Measurements from ENCODE around the gene CHD5. TPM values are rescaled to one million over a fixed set of nuclear protein-coding genes. Genes with fewer than 3 reads are reported as not detected.

The CHD5 gene
- polyA plus RNA-seq, 2 of the 4 experiments (the other 2 are of a cell fraction) = 0.21 to 0.66 TPM

- CTCF ChIA-PET = interaction anchor here (1.2 to 1.3 kb wide), 3 partner anchors 12 to 37 kb away, joined by 4 to 5 read pairs (median 4); no protein-coding TSS in a partner anchor
- WGBS (ENCODE audit: missing lambda C conversion rate) = 91% methylated on average over 9 of the region's 17 CpGs
- peaks cover 9% of the 10 kb centered on the region for H3K4me1 ChIP-seq
- DNase-seq (ENCODE audit: low read depth in 1 of 2, low spot score in 1 of 2) (no peak), ATAC-seq (no peak), FAIRE-seq (no peak)
- no peak overlapping the region for H3K27ac ChIP-seq
- no peak overlapping the region for H3K4me2 ChIP-seq
- no peaks in the 10 kb centered on the region for H3K9me3 ChIP-seq
- no peak for TF ChIP-seq REST (IDR thresholded peaks at IDR 0.05)
- TF ChIP-seq HEYL (CRISPR knock-in tag; IDR thresholded peaks at IDR 0.05) = no peak
- no peak for TF ChIP-seq NFE2L2 (conservative IDR thresholded peaks at IDR 0.05; ENCODE audit: low read length)
- TF ChIP-seq NPAS2 (CRISPR knock-in tag; IDR thresholded peaks at IDR 0.05; ENCODE audit: borderline replicate concordance) = no peak
- no peak for TF ChIP-seq JUN (IDR thresholded peaks at IDR 0.05)
- no peak for TF ChIP-seq MAX (IDR thresholded peaks at IDR 0.05)
- no peak for TF ChIP-seq BHLHE40 (IDR thresholded peaks at IDR 0.05; ENCODE audit: low read depth, low read length)
- TF ChIP-seq EP300 (IDR thresholded peaks at IDR 0.05) = no peak
- POLR2A ChIA-PET = no interaction called here
- no peak overlapping the region for H3K4me3 ChIP-seq
These were observed 29.8 kb upstream of the CHD5 start for GRCh38 chr1:6209661-6210580.

GRCh38 chr1:6208723-6209660 is 28.9 kb upstream of the CHD5 start:
- Histone ChIP-seq H3K4me3 (no peak overlapping the region), H3K27ac (no peak overlapping the region), H3K9me3 (no peaks in the 10 kb centered on the region), H3K4me1 (peaks cover 9% of the 10 kb centered on the region), H3K4me2 (no peak overlapping the region)
- FAIRE-seq = no peak
- TF ChIP-seq RAD21 (conservative IDR thresholded peaks at IDR 0.05 in 1 of 2, IDR thresholded peaks at IDR 0.05 in 1 of 2) = no peak
- no peak for TF ChIP-seq REST (IDR thresholded peaks at IDR 0.05)
- TF ChIP-seq MAZ (IDR thresholded peaks at IDR 0.05; ENCODE audit: borderline replicate concordance, low read depth, low read length) = no peak
- no peak for TF ChIP-seq E2F6 (IDR thresholded peaks at IDR 0.05; ENCODE audit: borderline replicate concordance, low read depth)
- no peak for TF ChIP-seq ZNF302 (CRISPR knock-in tag; IDR thresholded peaks at IDR 0.05)
- no peak for TF ChIP-seq PHF8 (IDR thresholded peaks at IDR 0.05; ENCODE audit: borderline replicate concordance, low read depth)
- no peak for TF ChIP-seq GATA3 (IDR thresholded peaks at IDR 0.05; ENCODE audit: borderline replicate concordance)
- TF ChIP-seq CTCF (IDR thresholded peaks at IDR 0.05) = no peak
- TF ChIP-seq ELK1 (IDR thresholded peaks at IDR 0.05; ENCODE audit: low read depth, low read length) = no peak
- TF ChIP-seq MYC (IDR thresholded peaks at IDR 0.05; ENCODE audit: borderline replicate concordance, low read length) = no peak
- no peak for ATAC-seq
- CTCF ChIA-PET = interaction anchor here (0.6 to 1.2 kb wide), 2 partner anchors 13 to 21 kb away, joined by 3 to 4 read pairs; no protein-coding TSS in a partner anchor
- POLR2A ChIA-PET = no interaction called here
- WGBS (ENCODE audit: missing lambda C conversion rate) = 97% methylated on average over 60 of the region's 99 CpGs
- DNase-seq (ENCODE audit: low read depth in 1 of 2, low spot score in 1 of 2) = no peak
